HepG2 (cell line): Measurements from ENCODE around the gene RABGAP1L. TPM values are rescaled to one million over a fixed set of nuclear protein-coding genes. Genes with fewer than 3 reads are reported as not detected.

Experiments used
- DZIP1 ChIP-seq: sonication (generic); formaldehyde crosslinking; IDR thresholded peaks from 2 replicates; pipeline ENCODE4 v1.5.0; 2020; ENCODE audit warnings: mild to moderate bottlenecking, missing genetic modification reagents
- EHMT2 ChIP-seq: fragments of 200-600 bp; sonication (generic); IDR thresholded peaks from 2 replicates; pipeline ENCODE4 v1.7.0; 2017; ENCODE audit warnings: antibody characterized with exemption, low read depth, low read length, borderline replicate concordance
- ELF3 ChIP-seq: IDR thresholded peaks from 2 replicates; pipeline ENCODE4 v1.6.1; 2016; ENCODE audit warnings: missing genetic modification reagents, missing compliant biosample characterization
- ELF4 ChIP-seq: sonication (generic); formaldehyde crosslinking; IDR thresholded peaks from 2 replicates; pipeline ENCODE4 v1.5.0; 2020; ENCODE audit warnings: missing genetic modification reagents, mild to moderate bottlenecking, moderate library complexity, borderline replicate concordance
- ETV5 ChIP-seq: IDR thresholded peaks from 2 replicates; pipeline ENCODE4 v1.6.1; 2018; ENCODE audit warnings: missing biosample characterization, missing genetic modification reagents, inconsistent platforms, borderline replicate concordance
- FOXJ3 ChIP-seq: sonication (generic); formaldehyde crosslinking; IDR thresholded peaks from 2 replicates; pipeline ENCODE4 v1.4.0; 2020; ENCODE audit warnings: missing genetic modification reagents, mild to moderate bottlenecking, borderline replicate concordance
- GTF2F1 ChIP-seq: fragments of 150-350 bp; IDR thresholded peaks from 2 replicates; pipeline ENCODE4 v1.6.1; 2014; ENCODE audit warnings: low read length
- KAT8 ChIP-seq: IDR thresholded peaks from 2 replicates; pipeline ENCODE4 v1.6.1; 2016; ENCODE audit warnings: missing genetic modification reagents, missing compliant biosample characterization
- KDM6A ChIP-seq: IDR thresholded peaks from 2 replicates; pipeline ENCODE4 v1.6.1; 2016; ENCODE audit warnings: low read depth
- MIXL1 ChIP-seq: IDR thresholded peaks from 2 replicates; pipeline ENCODE4 v1.6.1; 2016
- PRDM10 ChIP-seq: sonication (generic); formaldehyde crosslinking; IDR thresholded peaks from 2 replicates; pipeline ENCODE4 v1.4.0; 2020; ENCODE audit warnings: low read depth, missing genetic modification reagents
- SAP130 ChIP-seq: IDR thresholded peaks from 2 replicates; pipeline ENCODE4 v1.6.1; 2016; ENCODE audit warnings: low read depth
- SOX5 ChIP-seq: IDR thresholded peaks from 2 replicates; pipeline ENCODE4 v1.6.1; 2016; ENCODE audit warnings: borderline replicate concordance
- TCF7 ChIP-seq: sonication (generic); IDR thresholded peaks from 2 replicates; pipeline ENCODE4 v1.6.1; 2016; ENCODE audit warnings: antibody characterized with exemption, low read depth
- THAP8 ChIP-seq: sonication (generic); formaldehyde crosslinking; IDR thresholded peaks from 2 replicates; pipeline ENCODE4 v1.5.1; 2020; ENCODE audit warnings: missing genetic modification reagents, mild to moderate bottlenecking, borderline replicate concordance
- ZBTB20 ChIP-seq: sonication (generic); formaldehyde crosslinking; IDR thresholded peaks from 2 replicates; pipeline ENCODE4 v1.8.1; 2023; ENCODE audit warnings: missing genetic modification reagents, low read depth, mild to moderate bottlenecking, borderline replicate concordance
- ZBTB7B ChIP-seq: sonication (generic); formaldehyde crosslinking; IDR thresholded peaks from 2 replicates; pipeline ENCODE4 v1.4.0; 2020; ENCODE audit warnings: missing genetic modification reagents
- ZMYM4 ChIP-seq: sonication (generic); formaldehyde crosslinking; IDR thresholded peaks from 2 replicates; pipeline ENCODE4 v1.8.1; 2023; ENCODE audit warnings: mild to moderate bottlenecking, missing genetic modification reagents
- ZNF496 ChIP-seq: sonication (generic); formaldehyde crosslinking; IDR thresholded peaks from 2 replicates; pipeline ENCODE4 v1.8.1; 2023; ENCODE audit warnings: mild to moderate bottlenecking, moderate library complexity, missing genetic modification reagents; ENCODE audit not compliant: insufficient replicate concordance
- polyA plus RNA-seq, 8 experiments: library from polyadenylated mRNA; depleted of rRNA in 3 of 8; stranded (reverse) in 7 of 8; unstranded in 1 of 8; fragments of >200 nt; fragmentation: Illumina TruSeq in 4 of 8; extraction: Trizol in 4 of 8; gene quantifications; 2 replicates each; pipeline versions ENCODE4 v1.2.1 to v1.2.3, GENCODE V29; 2011 to 2016; ENCODE audit warnings: low read depth in 4 of 8, missing spikeins in 1 of 8, mixed read lengths in 1 of 8; ENCODE audit not compliant: insufficient read depth in 1 of 8
- total RNA-seq, 5 experiments: library from RNA; depleted of rRNA; stranded (reverse); fragments of >200 nt; fragmentation: Illumina TruSeq; extraction: Trizol; gene quantifications; 2 replicates each; pipeline ENCODE4 v1.2.3, GENCODE V29; 2016; ENCODE audit warnings: low read depth in 1 of 5

Gene RABGAP1L
- total and polyA plus RNA-seq, 2 of the 13 experiments (the other 11 are each of a cell fraction or from before 2014, with no cell fraction given): 7.9 to 22.6 TPM

- TF ChIP-seq DZIP1 (CRISPR knock-in tag): no peak
- TF ChIP-seq KAT8: peak; percentile 57; the same call in 1 of the 2 replicates
- TF ChIP-seq THAP8 (CRISPR knock-in tag): no peak
- TF ChIP-seq FOXJ3 (CRISPR knock-in tag): 0 out of 2 replicates have a peak, but pooled peaks have one; percentile 40
- peak; percentile 73; the same call in 1 of the 2 replicates for TF ChIP-seq EHMT2
- peak; percentile 88 for TF ChIP-seq SOX5 (CRISPR knock-in tag)
- 0 out of 2 replicates have a peak, but pooled peaks have one; percentile 21 for TF ChIP-seq TCF7
- TF ChIP-seq ZMYM4 (CRISPR knock-in tag): peak; percentile 64
- TF ChIP-seq ETV5: peak; percentile 89; the same call in 1 of the 2 replicates
- no peak for TF ChIP-seq ZNF496 (CRISPR knock-in tag)
- peak; percentile 57; the same call in 1 of the 2 replicates for TF ChIP-seq KDM6A (CRISPR knock-in tag)
- TF ChIP-seq ZBTB7B (CRISPR knock-in tag): no peak
- peak; percentile 91 for TF ChIP-seq MIXL1 (CRISPR knock-in tag)
- TF ChIP-seq ELF4 (CRISPR knock-in tag): no peak
- peak; percentile 87 for TF ChIP-seq ELF3 (CRISPR knock-in tag)
- peak; percentile 66; the same call in 1 of the 2 replicates for TF ChIP-seq PRDM10
- TF ChIP-seq ZBTB20 (CRISPR knock-in tag): peak; percentile 91; the same call in 1 of the 2 replicates
- peak; percentile 59 for TF ChIP-seq SAP130
- no peak for TF ChIP-seq GTF2F1
Measured at GRCh38 chr1:174689524-174689923, 530.2 kb downstream of the RABGAP1L start (continued).
